K562 (cell line): ENCODE results near the gene ADCYAP1R1. TPM values are rescaled to one million over a fixed set of nuclear protein-coding genes. Genes with fewer than 3 reads are reported as not detected.

Source experiments
- AFF1 ChIP-seq, 2 experiments: fragments of 450-650 bp; IDR thresholded peaks; 2 replicates each; pipeline ENCODE4 v1.6.1; 2018; ENCODE audit warnings: mild to moderate bottlenecking in 2 of 2, low read depth in 1 of 2; ENCODE audit not compliant: partially characterized antibody in 2 of 2
- ARHGAP35 ChIP-seq: fragments of 450-650 bp; IDR thresholded peaks from 2 replicates; pipeline ENCODE4 v1.6.1; 2018; ENCODE audit not compliant: partially characterized antibody
- E2F3 ChIP-seq: fragments of 250-450 bp; sonication (Bioruptor Pico); IDR thresholded peaks from 2 replicates; pipeline ENCODE4 v1.4.0; 2020; ENCODE audit warnings: mild to moderate bottlenecking
- E4F1 ChIP-seq: fragments of 250-450 bp; sonication (Bioruptor Pico); IDR thresholded peaks from 2 replicates; pipeline ENCODE4 v1.5.0; 2021; ENCODE audit warnings: mild to moderate bottlenecking, borderline replicate concordance
- FOXA1 ChIP-seq: fragments of 450-650 bp; IDR thresholded peaks from 2 replicates; pipeline ENCODE4 v1.6.1; 2016; ENCODE audit warnings: mild to moderate bottlenecking, borderline replicate concordance
- GTF2A2 ChIP-seq: IDR thresholded peaks from 2 replicates; pipeline ENCODE4 v1.6.1; 2016; ENCODE audit warnings: mild to moderate bottlenecking, missing genetic modification characterization, missing compliant biosample characterization
- HNRNPK ChIP-seq: fragments of 200-400 bp; formaldehyde crosslinking; IDR thresholded peaks from one replicate; pipeline ENCODE4 v1.6.1; 2018; ENCODE audit warnings: mild to moderate bottlenecking, low read depth, low read length; ENCODE audit not compliant: poor library complexity, severe bottlenecking
- IRF1 ChIP-seq: sonication (generic); formaldehyde crosslinking; IDR thresholded peaks from 2 replicates; pipeline ENCODE4 v1.8.0; 2022; ENCODE audit warnings: missing genetic modification reagents, mild to moderate bottlenecking, borderline replicate concordance
- MAFK ChIP-seq: IDR thresholded peaks from 2 replicates; pipeline ENCODE4 v1.6.1; 2011; ENCODE audit warnings: low read length, improper control_type of control experiment
- NCOA1 ChIP-seq: fragments of 450-650 bp; IDR thresholded peaks from 2 replicates; pipeline ENCODE4 v1.6.1; 2016; ENCODE audit warnings: low read depth
- RB1 ChIP-seq: fragments of 450-650 bp; IDR thresholded peaks from 2 replicates; pipeline ENCODE4 v1.6.1; 2017; ENCODE audit warnings: low read depth, mild to moderate bottlenecking
- SETDB1 ChIP-seq: IDR thresholded peaks from one replicate; pipeline ENCODE4 v1.6.1; 2012; ENCODE audit warnings: low read length, control low read depth, inconsistent platforms
- SRSF9 ChIP-seq: fragments of 200-400 bp; formaldehyde crosslinking; IDR thresholded peaks from 2 replicates; pipeline ENCODE4 v1.6.1; 2017; ENCODE audit warnings: low read depth, low read length, borderline replicate concordance
- TBL1XR1 ChIP-seq, 2 experiments: IDR thresholded peaks; 2 replicates each; pipeline ENCODE4 v1.6.1; 2012; ENCODE audit warnings: improper control_type of control experiment in 2 of 2, low read length in 2 of 2, mild to moderate bottlenecking in 1 of 2
- TCF7 ChIP-seq: sonication (generic); IDR thresholded peaks from 2 replicates; pipeline ENCODE4 v1.6.1; 2016; ENCODE audit warnings: antibody characterized with exemption, borderline replicate concordance
- TGIF2 ChIP-seq: sonication (generic); formaldehyde crosslinking; IDR thresholded peaks from 2 replicates; pipeline ENCODE4 v1.8.1; 2022; ENCODE audit warnings: mild to moderate bottlenecking, missing genetic modification reagents, moderate library complexity
- ZFP1 ChIP-seq: fragments of 450-650 bp; formaldehyde crosslinking; IDR thresholded peaks from 2 replicates; pipeline ENCODE4 v1.4.0; 2020; ENCODE audit warnings: mild to moderate bottlenecking, mixed read lengths
- ZFP36 ChIP-seq: fragments of 150-350 bp; IDR thresholded peaks from 2 replicates; pipeline ENCODE4 v1.6.1; 2018; ENCODE audit warnings: low read length, low read depth; ENCODE audit not compliant: partially characterized antibody
- ZNF184 ChIP-seq: sonication (generic); formaldehyde crosslinking; IDR thresholded peaks from 2 replicates; pipeline ENCODE4 v1.5.0; 2020; ENCODE audit warnings: missing genetic modification reagents
- ZNF395 ChIP-seq: fragments of 200-800 bp; sonication (Bioruptor generic); IDR thresholded peaks from 2 replicates; pipeline ENCODE4 v1.6.1; 2017; ENCODE audit warnings: missing genetic modification characterization, missing compliant biosample characterization
- polyA plus RNA-seq, 8 experiments: library from polyadenylated mRNA; depleted of rRNA in 4 of 8; stranded (reverse) in 5 of 8; unstranded in 3 of 8; fragments of >200 nt; fragmentation: Nextera tagmentation in 2 of 8; fragmentation: Illumina TruSeq in 1 of 8; extraction: Ambion mirVana in 2 of 8; extraction: Trizol in 1 of 8; gene quantifications; 2 replicates each; pipeline versions ENCODE4 v1.2.1 to v1.2.3, GENCODE V29; 2011 to 2014; ENCODE audit warnings: inconsistent platforms in 1 of 8, missing spikeins in 1 of 8
- total RNA-seq, 7 experiments: library from RNA; depleted of rRNA in 6 of 7; stranded (reverse); fragments of >200 nt in 6 of 7; fragmentation: Illumina TruSeq in 2 of 7; extraction: Trizol in 2 of 7; gene quantifications; 2 replicates each; pipeline versions ENCODE4 v1.2.1 to v1.2.3, GENCODE V29; 2011 to 2021; ENCODE audit warnings: low replicate concordance in 1 of 7

ADCYAP1R1 gene
- total and polyA plus RNA-seq, 9 of the 15 experiments (the other 6 are each of a cell fraction or from before 2014, with no cell fraction given) = 0.03 to 0.07 TPM; not detected in 7

GRCh38 chr7:31114593-31115343, 62.7 kb downstream of the ADCYAP1R1 start (continued):
- TF ChIP-seq ZNF395 (CRISPR knock-in tag) (peak; percentile 83; the same call in 1 of the 2 replicates), AFF1 (IDR thresholded peaks at IDR 0.05; ENCODE audit: low read depth in 1 of 2, partially characterized antibody in 2 of 2) (peak in 1 of 2 experiments; percentile 95), TBL1XR1 (IDR thresholded peaks at IDR 0.05; ENCODE audit: low read length in 2 of 2) (no peak), E4F1 (CRISPR knock-in tag) (no peak), NCOA1 (peak; percentile 91), ZNF184 (CRISPR knock-in tag) (no peak), HNRNPK (no peak), MAFK (no peak), FOXA1 (no peak), SETDB1 (no peak), TCF7 (no peak), E2F3 (CRISPR knock-in tag) (no peak), RB1 (no peak), ARHGAP35 (no peak), TGIF2 (CRISPR knock-in tag) (no peak), IRF1 (CRISPR knock-in tag) (no peak), ZFP36 (no peak), GTF2A2 (no peak), SRSF9 (no peak), ZFP1 (CRISPR knock-in tag) (no peak)
